ENCODE data around the gene KCTD19.

KCTD19 gene

DNA sequence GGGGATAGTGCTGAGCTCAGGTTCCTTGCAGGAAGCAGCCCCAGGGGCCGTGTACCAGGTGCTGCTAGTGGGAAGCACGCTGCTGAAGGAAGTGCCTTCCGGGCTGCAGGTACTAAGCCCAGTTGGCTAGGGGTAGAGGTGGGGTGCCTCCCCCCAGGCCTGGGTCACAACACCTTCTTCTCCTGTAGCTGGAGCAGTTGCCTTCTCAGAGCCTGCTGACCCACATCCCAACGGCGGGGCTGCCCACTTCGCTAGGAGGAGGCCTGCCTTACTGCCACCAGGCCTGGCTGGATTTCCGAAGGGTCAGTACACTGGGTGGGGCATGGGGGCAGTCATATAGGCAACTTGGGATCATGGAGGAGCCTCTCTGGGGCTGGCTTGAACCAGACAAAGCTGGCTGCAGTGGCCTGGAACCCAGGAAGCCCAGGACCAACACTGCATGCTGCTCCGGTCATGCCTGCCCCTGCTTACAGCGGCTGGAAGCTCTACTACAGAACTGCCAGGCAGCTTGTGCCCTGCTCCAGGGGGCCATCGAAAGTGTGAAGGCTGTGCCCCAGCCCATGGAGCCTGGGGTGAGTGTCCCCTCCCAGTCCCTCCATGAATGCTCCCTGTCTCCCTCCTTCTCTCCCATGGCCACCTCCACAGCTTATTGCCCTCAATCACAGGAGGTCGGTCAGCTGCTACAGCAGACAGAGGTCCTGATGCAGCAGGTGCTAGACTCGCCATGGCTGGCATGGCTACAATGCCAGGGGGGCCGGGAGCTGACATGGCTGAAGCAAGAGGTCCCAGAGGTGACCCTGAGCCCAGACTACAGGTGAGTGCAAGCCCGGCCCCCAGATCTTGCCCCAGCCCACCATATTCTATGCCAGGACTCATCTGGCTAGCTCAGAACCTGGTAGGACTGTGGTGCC, 44.8 kb downstream of the KCTD19 start:
- in situ Hi-C loops (cut with MboI; ENCODE audit: low pct_unique_long_range_greater_than_20kb, low sequenced_read_pairs, unreplicated experiment) = no loop called here
- TF ChIP-seq, protein P1, sequence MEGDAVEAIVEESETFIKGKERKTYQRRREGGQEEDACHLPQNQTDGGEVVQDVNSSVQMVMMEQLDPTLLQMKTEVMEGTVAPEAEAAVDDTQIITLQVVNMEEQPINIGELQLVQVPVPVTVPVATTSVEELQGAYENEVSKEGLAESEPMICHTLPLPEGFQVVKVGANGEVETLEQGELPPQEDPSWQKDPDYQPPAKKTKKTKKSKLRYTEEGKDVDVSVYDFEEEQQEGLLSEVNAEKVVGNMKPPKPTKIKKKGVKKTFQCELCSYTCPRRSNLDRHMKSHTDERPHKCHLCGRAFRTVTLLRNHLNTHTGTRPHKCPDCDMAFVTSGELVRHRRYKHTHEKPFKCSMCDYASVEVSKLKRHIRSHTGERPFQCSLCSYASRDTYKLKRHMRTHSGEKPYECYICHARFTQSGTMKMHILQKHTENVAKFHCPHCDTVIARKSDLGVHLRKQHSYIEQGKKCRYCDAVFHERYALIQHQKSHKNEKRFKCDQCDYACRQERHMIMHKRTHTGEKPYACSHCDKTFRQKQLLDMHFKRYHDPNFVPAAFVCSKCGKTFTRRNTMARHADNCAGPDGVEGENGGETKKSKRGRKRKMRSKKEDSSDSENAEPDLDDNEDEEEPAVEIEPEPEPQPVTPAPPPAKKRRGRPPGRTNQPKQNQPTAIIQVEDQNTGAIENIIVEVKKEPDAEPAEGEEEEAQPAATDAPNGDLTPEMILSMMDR (IDR thresholded peaks at IDR 0.05; ENCODE audit: extremely low read depth, insufficient read depth, missing control alignments) = no peak
- no peak for DNase-seq (ENCODE audit: low spot score)

DNA sequence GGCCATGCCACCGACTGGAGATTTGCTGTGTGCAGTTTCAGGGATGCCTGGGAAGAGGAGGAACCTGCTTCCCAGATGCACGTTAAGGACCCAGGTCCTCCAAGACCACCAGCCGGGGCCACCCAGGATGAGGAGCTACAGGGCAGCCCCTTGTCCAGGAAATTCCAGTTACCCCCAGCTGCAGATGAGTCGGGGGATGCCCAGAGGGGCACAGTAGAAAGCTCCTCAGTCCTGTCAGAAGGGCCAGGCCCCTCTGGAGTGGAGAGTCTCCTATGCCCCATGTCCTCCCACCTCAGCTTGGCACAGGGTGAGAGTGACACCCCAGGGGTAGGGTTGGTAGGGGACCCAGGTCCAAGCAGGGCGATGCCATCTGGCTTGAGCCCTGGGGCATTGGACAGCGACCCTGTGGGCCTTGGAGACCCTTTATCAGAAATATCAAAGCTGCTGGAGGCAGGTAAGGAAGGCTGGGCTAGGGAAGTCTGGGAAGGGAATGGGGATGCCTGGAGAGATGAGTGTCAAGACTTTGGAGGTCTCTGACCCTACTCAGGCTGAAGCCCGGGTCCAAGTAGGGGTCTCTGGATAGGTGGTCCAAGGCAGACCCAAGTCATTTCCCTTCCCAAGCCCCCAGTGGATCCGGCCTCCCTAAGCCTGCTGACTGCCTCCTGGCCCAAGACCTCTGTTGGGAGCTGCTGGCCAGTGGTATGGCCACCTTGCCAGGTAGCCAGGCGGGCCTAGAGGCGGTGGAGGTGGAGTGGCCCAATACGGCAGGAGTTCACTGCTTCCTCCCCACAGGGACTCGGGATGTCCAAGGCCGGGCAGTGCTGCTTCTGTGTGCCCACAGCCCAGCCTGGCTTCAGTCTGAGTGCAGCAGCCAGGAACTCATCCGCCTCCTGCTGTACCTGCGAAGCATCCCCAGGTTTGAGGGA, 46.2 kb downstream of the KCTD19 start:
- TF ChIP-seq, protein P1 (IDR thresholded peaks at IDR 0.05; ENCODE audit: extremely low read depth, insufficient read depth, missing control alignments) = no peak
- DNase-seq (ENCODE audit: low spot score) = no peak
- in situ Hi-C loops (cut with MboI; ENCODE audit: low pct_unique_long_range_greater_than_20kb, low sequenced_read_pairs, unreplicated experiment) = no loop called here

DNA sequence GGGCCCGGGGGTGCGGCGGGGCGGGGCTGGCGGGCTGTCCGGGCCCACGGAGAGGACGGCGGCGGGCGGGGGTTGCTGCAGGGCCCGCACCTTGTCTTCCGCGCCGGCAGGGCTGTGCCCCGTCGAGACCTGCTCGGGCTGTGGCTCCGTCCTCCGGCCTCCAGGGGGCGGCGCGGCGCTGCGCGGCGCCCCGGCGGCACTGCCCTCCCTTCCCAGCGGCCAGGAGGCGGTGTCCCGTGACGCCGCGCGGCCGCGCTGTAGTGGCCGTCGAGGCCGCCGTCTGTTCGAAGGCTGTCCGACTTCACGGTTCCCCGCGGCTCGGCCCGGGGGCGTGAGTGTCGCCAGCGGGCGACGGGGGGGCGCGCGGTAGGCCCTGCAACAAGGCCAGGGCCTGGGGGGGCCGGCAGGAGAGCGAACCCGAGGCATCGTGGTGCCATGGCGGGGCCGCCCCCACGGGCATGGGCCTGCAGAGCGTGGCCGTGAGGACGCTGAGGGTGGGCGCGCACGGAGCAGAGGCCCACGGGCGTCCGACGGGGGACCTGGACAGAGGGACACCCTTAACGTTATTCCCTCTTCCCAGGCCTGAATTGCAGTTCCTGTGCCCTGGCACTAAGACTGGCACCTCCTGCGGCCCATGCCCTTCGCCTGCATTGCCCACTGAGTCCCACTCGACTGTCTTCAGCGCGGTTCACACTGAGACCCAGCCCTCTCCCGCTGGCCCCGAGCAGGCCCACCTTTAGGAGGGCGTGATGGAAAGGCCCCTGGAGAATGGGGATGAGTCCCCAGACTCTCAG, 47.0 kb downstream of the KCTD19 start, which contains the start of gene PLEKHG4:
PLEKHG4 (plus strand) TSS at position 237 of the 794 bp plus-strand sequence; CDS start at position 750, 513 bp downstream.
- peak; percentile 98 for DNase-seq (ENCODE audit: low spot score)
- TF ChIP-seq, protein P1 (IDR thresholded peaks at IDR 0.05; ENCODE audit: extremely low read depth, insufficient read depth, missing control alignments) = peak; percentile 89
- in situ Hi-C loops (cut with MboI; ENCODE audit: low pct_unique_long_range_greater_than_20kb, low sequenced_read_pairs, unreplicated experiment) = no loop called here

GRCh38 chr16:67278773-67279295, 47.7 kb downstream of the KCTD19 start:
- TF ChIP-seq, protein P1 (IDR thresholded peaks at IDR 0.05; ENCODE audit: extremely low read depth, insufficient read depth, missing control alignments) = peak; percentile 45
- DNase-seq (ENCODE audit: low spot score) = peak; percentile 83
- in situ Hi-C loops (cut with MboI; ENCODE audit: low pct_unique_long_range_greater_than_20kb, low sequenced_read_pairs, unreplicated experiment) = no loop called here

DNA sequence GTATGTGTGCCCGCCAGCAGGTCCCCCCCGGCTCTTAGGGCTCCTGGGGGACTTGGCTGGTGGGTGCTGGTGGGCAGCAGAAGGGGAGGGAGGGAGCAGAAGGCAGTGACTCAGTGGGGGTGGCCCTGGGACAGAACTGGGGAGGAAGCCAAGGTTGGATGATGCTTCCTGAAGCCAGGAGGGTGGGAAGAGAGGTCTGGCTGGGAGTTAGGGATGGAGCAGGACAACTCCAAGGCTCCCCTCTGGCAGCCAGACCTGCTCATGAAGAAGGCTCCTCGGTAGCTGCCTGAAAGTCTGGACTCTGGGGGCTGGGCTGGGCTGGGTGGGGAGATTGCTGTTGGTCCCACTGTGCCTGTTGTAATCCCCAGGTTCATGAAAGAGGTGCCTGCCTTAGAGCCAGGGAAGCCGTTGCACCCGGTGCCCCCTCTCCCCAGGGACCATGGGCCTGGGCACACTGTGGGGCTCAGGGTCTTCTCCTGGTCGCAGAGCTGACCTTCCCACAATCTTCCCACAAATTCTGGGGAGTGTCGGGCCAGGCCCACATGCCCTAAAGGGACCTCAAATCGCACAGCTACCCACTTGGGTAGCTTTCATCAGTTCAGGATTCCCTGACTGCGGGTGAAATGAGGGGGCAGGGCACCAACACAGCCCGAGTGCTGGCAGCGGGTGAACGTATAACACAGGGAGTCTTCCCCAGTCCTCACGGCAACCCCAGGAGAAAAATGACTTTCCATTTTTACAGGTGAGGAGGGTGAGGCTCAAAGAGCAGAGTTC, 48.4 kb downstream of the KCTD19 start:
- in situ Hi-C loops (cut with MboI; ENCODE audit: low pct_unique_long_range_greater_than_20kb, low sequenced_read_pairs, unreplicated experiment) = no loop called here
- TF ChIP-seq, protein P1 (IDR thresholded peaks at IDR 0.05; ENCODE audit: extremely low read depth, insufficient read depth, missing control alignments) = no peak
- DNase-seq (ENCODE audit: low spot score) = no peak
